BE2C (cell line): ENCODE results near the gene KRTAP1-1.
"Not testable (repeated sequence)": the region's sequence is repeated elsewhere in the genome, so short reads cannot be mapped to it uniquely, and the experiment has no call there.

Experiments used
- DNase-seq: peaks from one replicate; pipeline ENCODE4 v3.0.0-alpha.2; 2020
- H3K27me3 ChIP-seq: fragments of 250-450 bp; sonication (Bioruptor Pico); 2 replicates; pipeline ENCODE4 v1.5.1; 2020; ENCODE audit warnings: mild to moderate bottlenecking
- H3K36me3 ChIP-seq: fragments of 250-450 bp; sonication (Bioruptor Pico); 2 replicates; pipeline ENCODE4 v1.5.1; 2020; ENCODE audit warnings: mild to moderate bottlenecking
- H3K4me1 ChIP-seq: fragments of 250-450 bp; sonication (Bioruptor Pico); 2 replicates; pipeline ENCODE4 v1.5.1; 2020
- H3K4me3 ChIP-seq: 2 replicates; pipeline ENCODE4 v1.5.1; 2011; ENCODE audit warnings: low read depth, low read length
- H3K9me3 ChIP-seq: fragments of 250-450 bp; sonication (Bioruptor Pico); 2 replicates; pipeline ENCODE4 v1.5.1; 2020
- TF ChIP-seq, protein P1 (sequence below): IDR thresholded peaks from 2 replicates; pipeline ENCODE4 v1.5.1; 2012; ENCODE audit warnings: mild to moderate bottlenecking, low read depth, low read length

The KRTAP1-1 gene

DNA sequence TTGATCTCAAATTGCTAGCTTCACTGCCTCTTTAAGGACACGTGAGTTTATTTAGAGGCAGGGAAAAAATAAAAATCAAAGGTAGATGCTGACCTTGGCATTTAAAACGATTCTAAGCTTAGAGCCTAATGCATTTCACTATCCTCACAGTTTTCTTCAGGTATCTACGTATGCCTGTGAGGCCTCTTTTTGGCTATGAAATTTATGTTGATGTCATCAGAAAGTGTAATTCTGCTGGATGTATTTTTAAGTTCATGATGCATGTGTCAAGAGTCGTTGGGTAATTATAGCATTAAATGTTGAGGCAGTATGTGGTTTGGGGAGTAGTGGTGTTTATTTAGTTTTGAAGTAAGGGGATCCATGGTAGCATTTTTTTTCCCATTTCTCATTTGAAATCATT lies 37.3 kb downstream of the KRTAP1-1 start:
- TF ChIP-seq, protein P1, sequence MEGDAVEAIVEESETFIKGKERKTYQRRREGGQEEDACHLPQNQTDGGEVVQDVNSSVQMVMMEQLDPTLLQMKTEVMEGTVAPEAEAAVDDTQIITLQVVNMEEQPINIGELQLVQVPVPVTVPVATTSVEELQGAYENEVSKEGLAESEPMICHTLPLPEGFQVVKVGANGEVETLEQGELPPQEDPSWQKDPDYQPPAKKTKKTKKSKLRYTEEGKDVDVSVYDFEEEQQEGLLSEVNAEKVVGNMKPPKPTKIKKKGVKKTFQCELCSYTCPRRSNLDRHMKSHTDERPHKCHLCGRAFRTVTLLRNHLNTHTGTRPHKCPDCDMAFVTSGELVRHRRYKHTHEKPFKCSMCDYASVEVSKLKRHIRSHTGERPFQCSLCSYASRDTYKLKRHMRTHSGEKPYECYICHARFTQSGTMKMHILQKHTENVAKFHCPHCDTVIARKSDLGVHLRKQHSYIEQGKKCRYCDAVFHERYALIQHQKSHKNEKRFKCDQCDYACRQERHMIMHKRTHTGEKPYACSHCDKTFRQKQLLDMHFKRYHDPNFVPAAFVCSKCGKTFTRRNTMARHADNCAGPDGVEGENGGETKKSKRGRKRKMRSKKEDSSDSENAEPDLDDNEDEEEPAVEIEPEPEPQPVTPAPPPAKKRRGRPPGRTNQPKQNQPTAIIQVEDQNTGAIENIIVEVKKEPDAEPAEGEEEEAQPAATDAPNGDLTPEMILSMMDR: no peak
- H3K4me1 ChIP-seq: no peaks in the 10 kb centered on the region
- no peaks in the 10 kb centered on the region for H3K9me3 ChIP-seq
- H3K36me3 ChIP-seq: no peaks in the 10 kb centered on the region
- H3K4me3 ChIP-seq: no peak overlapping the region
- peaks cover 22% of the 10 kb centered on the region for H3K27me3 ChIP-seq
- no peak for DNase-seq

DNA sequence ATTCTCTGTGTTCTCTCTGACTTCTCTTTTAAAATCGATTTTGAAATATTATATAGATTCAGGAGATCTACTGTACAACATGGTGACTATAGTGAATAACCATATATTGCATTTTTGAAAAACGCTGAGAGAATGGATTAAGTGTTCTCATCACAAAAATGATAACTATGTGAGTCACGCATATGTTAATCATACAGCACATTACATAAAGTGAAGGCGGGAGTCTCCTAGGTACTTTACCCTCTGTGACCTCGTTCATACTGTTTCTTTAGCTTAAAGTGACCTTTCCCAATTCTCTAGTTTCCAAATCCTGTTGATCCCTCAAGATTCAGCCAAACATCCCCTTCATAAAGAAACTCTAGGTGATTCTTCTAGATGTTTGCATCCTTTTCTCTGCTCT lies 38.4 kb downstream of the KRTAP1-1 start:
- DNase-seq: no peak
- Histone ChIP-seq H3K4me1 (no peaks in the 10 kb centered on the region), H3K27me3 (peaks cover 23% of the 10 kb centered on the region), H3K4me3 (no peak overlapping the region), H3K9me3 (no peaks in the 10 kb centered on the region), H3K36me3 (no peaks in the 10 kb centered on the region)
- TF ChIP-seq, protein P1: no peak

DNA sequence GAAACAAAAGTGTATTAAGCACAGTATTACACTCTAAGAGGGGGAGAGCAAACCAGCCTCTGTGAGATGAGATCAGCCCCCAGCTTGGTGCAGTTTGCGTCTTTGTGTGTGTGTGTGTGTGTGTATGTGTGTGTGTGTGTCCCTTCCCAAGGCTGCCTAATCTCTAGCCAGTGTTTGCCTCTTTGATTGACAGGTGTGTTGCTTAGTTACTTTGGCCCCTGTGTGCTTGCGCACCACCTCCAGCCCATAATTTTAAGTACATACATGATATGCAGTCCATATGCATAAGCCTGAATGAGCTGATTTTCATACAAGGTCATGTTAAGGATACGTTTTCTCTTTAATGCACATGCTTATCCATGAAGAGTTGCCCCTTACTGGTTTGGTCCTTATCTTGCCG lies 39.5 kb downstream of the KRTAP1-1 start:
- Histone ChIP-seq H3K4me1 (no peaks in the 10 kb centered on the region), H3K9me3 (no peaks in the 10 kb centered on the region), H3K4me3 (no peak overlapping the region), H3K27me3 (peaks cover 32% of the 10 kb centered on the region), H3K36me3 (no peaks in the 10 kb centered on the region)
- DNase-seq: no peak
- TF ChIP-seq, protein P1: no peak

- not testable (repeated sequence) for H3K36me3 ChIP-seq, H3K9me3 ChIP-seq, DNase-seq, H3K4me1 ChIP-seq, H3K4me3 ChIP-seq
- H3K27me3 ChIP-seq: peaks cover 38% of the 10 kb centered on the region
Observed at GRCh38 chr17:40999563-40999962, 41.7 kb downstream of the KRTAP1-1 start, which contains the start of gene KRTAP3-2. TSS of gene KRTAP3-2 (minus strand) at chr17:40999906. CDS start at chr17:40999853, 53 bp downstream.

GRCh38 chr17:40997361-40997760 lies 43.9 kb downstream of the KRTAP1-1 start:
- Histone ChIP-seq H3K27me3 (peaks cover 36% of the 10 kb centered on the region), H3K36me3 (no peaks in the 10 kb centered on the region), H3K4me1 (no peaks in the 10 kb centered on the region), H3K9me3 (no peaks in the 10 kb centered on the region), H3K4me3 (no peak overlapping the region)
- no peak for DNase-seq
- TF ChIP-seq, protein P1: no peak

DNA sequence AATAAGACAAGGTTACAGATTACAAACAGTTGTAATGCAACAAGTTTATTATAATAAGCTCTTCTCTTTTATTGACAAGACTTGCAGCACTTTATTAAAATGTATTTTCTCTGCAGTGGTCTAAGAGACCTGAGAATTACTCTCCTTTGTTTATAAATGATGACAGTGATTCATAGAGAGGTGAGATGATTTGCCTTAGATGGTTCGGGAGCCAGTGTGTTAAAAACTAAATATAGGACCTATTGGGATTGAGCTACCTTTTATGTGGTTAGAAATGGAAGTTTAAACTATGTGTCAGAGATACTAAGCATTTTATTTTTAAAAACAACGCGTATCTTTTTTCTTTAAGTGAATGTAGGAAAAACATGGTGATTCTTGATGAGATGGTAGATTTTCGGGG lies 44.4 kb downstream of the KRTAP1-1 start:
- Histone ChIP-seq H3K4me3 (no peak overlapping the region), H3K9me3 (no peaks in the 10 kb centered on the region), H3K4me1 (no peaks in the 10 kb centered on the region), H3K36me3 (no peaks in the 10 kb centered on the region), H3K27me3 (peaks cover 36% of the 10 kb centered on the region)
- no peak for DNase-seq
- TF ChIP-seq, protein P1: no peak

DNA sequence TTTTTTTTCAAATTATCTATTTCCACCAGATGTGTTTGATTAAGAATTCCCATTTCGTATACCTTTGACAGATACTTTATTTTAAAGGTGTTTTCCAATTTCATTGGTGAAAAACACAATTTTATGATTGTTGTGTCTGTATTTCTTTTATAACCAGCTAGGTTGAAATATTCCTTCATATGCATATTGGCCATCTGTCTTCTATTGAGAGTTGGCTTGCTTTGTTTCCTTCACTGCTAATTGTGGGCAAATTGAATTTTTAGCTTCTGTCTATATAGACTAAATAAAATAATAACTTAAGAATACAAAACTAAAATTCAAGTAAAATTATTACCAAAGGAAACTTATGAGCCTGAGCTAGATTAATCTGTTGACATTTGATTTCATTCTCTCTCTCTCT lies 46.1 kb downstream of the KRTAP1-1 start:
- TF ChIP-seq, protein P1: no peak
- Histone ChIP-seq H3K36me3 (no peaks in the 10 kb centered on the region), H3K9me3 (no peaks in the 10 kb centered on the region), H3K4me1 (no peaks in the 10 kb centered on the region), H3K4me3 (no peak overlapping the region), H3K27me3 (peaks cover 36% of the 10 kb centered on the region)
- DNase-seq: no peak
